ENCODE measurements around the gene LRCOL1.

The LRCOL1 gene

DNA sequence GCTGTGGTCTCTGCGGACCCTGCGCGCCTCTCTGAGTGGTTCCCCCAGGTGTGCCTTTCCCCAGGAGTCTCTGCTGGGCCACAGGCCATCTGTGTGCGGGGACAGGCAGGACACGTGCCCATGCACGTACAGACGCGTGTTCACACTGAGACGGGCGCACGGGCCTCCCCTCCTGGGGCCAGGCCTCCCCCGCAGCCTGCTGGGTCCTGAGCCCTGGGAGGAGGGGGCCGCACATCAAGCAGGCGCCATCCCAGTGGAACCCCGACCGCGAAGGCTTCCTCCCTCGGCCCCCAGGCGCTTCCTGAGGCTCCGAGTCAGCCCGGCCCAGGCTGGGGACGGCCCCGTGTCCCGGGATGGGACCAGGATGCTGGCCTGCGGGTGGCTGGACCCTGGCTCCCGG lies 39.7 kb downstream of the LRCOL1 start:
- no peak overlapping the region for H3K4me3 ChIP-seq
- TF ChIP-seq CTCF (IDR thresholded peaks at IDR 0.05) = no peak
- no peak for DNase-seq (ENCODE audit: low spot score)
- H3K27ac ChIP-seq = no peak overlapping the region

GRCh38 chr12:132569856-132570480 lies 40.4 kb downstream of the LRCOL1 start:
- Histone ChIP-seq H3K4me3 (no peak overlapping the region), H3K27ac (no peak overlapping the region)
- TF ChIP-seq CTCF (IDR thresholded peaks at IDR 0.05) = no peak
- DNase-seq (ENCODE audit: low spot score) = no peak

- no peak overlapping the region for H3K4me3 ChIP-seq
- DNase-seq (ENCODE audit: low spot score) = no peak
- no peak for TF ChIP-seq CTCF (IDR thresholded peaks at IDR 0.05)
- H3K27ac ChIP-seq = no peak overlapping the region
These were observed 41.4 kb downstream of the LRCOL1 start for GRCh38 chr12:132568826-132569480.

DNA sequence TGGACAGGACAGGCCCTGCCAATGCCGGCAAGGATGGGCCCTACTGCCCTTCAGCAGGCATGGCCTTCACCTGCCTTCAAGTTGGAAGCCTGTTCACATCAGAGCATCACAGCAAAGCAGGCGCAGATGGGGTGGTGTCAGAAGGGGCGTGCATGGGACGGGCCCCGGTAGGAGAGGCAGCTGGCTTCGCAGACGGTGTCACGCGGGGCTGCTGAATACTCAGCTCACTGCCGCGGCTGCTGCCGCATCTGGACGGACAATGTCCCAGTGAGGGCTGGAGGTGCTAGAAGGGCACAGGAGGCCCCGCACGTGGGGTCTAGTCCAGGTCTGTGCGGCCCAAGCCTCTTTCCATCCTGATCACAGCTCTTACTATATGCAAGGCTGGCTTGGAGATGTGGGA lies 42.1 kb downstream of the LRCOL1 start:
- no peak for DNase-seq (ENCODE audit: low spot score)
- TF ChIP-seq CTCF (IDR thresholded peaks at IDR 0.05) = no peak
- H3K4me3 ChIP-seq = no peak overlapping the region

DNA sequence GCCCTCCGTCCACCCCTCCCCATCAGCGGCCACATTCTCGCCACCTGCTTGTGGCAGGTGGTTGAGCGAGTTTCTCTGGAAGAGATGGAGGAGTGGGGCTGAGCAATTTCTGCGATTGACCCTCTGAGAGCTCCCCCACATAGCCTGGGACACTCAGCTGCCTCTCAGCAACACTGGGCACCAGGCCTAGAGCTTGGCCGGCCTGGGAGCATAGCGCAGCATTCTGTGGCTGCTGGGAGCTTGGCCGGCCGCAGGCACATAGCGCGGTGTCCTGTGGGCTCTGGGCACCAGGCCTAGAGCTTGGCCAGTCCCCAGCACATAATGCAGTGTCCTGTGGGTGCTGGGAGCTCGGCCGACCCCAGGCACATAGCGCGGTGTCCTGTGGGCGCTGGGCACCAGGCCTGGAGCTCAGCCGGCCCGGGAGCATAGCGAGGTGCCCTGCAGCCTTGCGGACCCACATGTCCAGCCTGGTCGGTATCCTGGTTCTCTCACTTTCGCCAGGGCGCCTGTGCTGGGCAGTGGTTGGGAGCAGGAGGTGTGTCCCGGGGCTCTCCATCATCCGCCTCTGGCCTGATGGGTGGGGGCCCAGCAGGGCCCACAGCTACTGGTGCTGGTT lies 43.8 kb downstream of the LRCOL1 start:
- DNase-seq (ENCODE audit: low spot score) = no peak

More for the DNA sequence above, 42.1 kb downstream of the LRCOL1 start:
- H3K27ac ChIP-seq = no peak overlapping the region

DNA sequence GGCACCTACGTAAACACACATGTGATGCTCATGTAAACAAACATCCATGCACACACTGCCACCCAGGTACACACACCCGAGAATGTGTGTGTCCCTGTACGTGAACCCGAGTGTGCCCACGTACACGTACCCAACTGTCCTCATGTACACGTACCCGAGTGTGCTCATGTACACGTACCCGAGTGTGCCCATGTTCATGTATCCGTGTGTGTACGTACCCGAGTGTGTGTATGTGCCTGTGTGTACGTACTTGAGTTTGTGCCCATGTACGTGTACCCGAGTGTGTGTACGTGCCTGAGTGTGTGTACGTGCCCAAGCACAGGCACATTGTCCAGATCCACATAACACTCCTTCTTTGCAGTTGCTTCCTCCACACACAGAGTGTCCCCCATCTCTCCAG lies 45.0 kb downstream of the LRCOL1 start:
- H3K27ac ChIP-seq = no peak overlapping the region
- TF ChIP-seq CTCF (IDR thresholded peaks at IDR 0.05) = no peak
- DNase-seq (ENCODE audit: low spot score) = no peak

More for the DNA sequence above, 43.8 kb downstream of the LRCOL1 start:
- H3K27ac ChIP-seq = no peak overlapping the region
- no peak for TF ChIP-seq CTCF (IDR thresholded peaks at IDR 0.05)
- H3K4me3 ChIP-seq = no peak overlapping the region

GRCh38 chr12:132563911-132564310 lies 46.5 kb downstream of the LRCOL1 start:
- no peak for DNase-seq (ENCODE audit: low spot score)
- TF ChIP-seq CTCF (IDR thresholded peaks at IDR 0.05) = no peak
- no peak overlapping the region for H3K27ac ChIP-seq
- no peak overlapping the region for H3K4me3 ChIP-seq

More for the DNA sequence above, 45.0 kb downstream of the LRCOL1 start:
- no peak overlapping the region for H3K4me3 ChIP-seq
